Colonic mucosa (tissue), 4 donors: ENCODE results near the gene SFR1. TPM values are rescaled to one million over a fixed set of nuclear protein-coding genes. Genes with fewer than 3 reads are reported as not detected.

Experiments
- DNase-seq: peaks from one replicate; pipeline ENCODE4 v3.0.0-alpha.2; 2020
- H3K27ac ChIP-seq: fragments of 200-600 bp; one replicate; pipeline ENCODE4 v1.8.0; 2021
- H3K27me3 ChIP-seq: fragments of 200-600 bp; one replicate; pipeline ENCODE4 v1.8.0; 2021
- H3K36me3 ChIP-seq: fragments of 200-600 bp; one replicate; pipeline ENCODE4 v1.8.0; 2021
- H3K4me1 ChIP-seq: fragments of 200-600 bp; one replicate; pipeline ENCODE4 v1.8.0; 2021; ENCODE audit warnings: mild to moderate bottlenecking
- H3K4me3 ChIP-seq: fragments of 200-600 bp; one replicate; pipeline ENCODE4 v1.8.0; 2021
- H3K9ac ChIP-seq, 2 donors: one replicate each; pipeline ENCODE4 v1.7.0; 2013; ENCODE audit warnings: control low read depth in 2 of 2, low read depth in 2 of 2, low read length in 2 of 2
- H3K9me3 ChIP-seq: fragments of 200-600 bp; one replicate; pipeline ENCODE4 v1.8.0; 2021
- intact Hi-C: fragments of 100-400 bp; cut with DNase I; formaldehyde crosslinking; loops from one replicate; pipeline ENCODE4 v1.14.1; 2022
- total RNA-seq, 2 donors: library from RNA; stranded (reverse); fragmentation: NEBNext Ultra II Directional in 1 of 2; extraction: Animal tissue kit (Norgen Biotek cat#: 25700) in 1 of 2; gene quantifications; one replicate each; pipeline ENCODE4 v1.2.1, GENCODE V29; 2021
- TF ChIP-seq, protein P1 (sequence below): fragments of 200-600 bp; IDR thresholded peaks from one replicate; pipeline ENCODE4 v1.8.0; 2022; ENCODE audit warnings: antibody characterized with exemption, mild to moderate bottlenecking
- donor health status: healthy.
- donor health status: DM: no; HTN: no; CAD: no.
- donor health status: DM: no; HTN: no; CAD: no.

Gene SFR1
- total RNA-seq, 2 donors from 2014 or later, result 6.8 to 8.0 TPM

DNA sequence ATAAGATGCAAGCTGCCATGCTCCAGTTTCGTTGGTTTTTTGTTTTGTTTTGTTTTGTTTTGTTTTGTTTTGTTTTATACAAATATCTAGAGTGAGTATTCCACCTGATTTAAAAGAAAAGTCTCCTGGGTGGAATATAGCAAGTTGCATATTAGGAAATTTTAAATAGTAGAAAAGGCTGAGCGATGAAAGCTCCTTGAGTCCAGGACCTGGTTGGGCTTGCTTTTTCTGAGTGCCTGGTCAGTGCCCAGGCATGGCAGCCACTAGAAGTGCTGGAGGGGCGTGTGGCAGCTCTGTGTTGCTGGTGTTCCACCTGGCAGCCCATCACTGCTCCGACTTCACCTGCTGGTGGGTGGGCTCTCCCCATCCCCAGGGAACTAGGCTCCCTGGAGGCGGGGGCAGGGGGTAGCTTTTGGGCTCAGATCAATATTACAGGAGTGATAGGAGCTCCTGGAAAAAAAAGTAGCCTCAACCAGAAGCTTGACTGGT, 44.3 kb upstream of the SFR1 start:
- Histone ChIP-seq H3K4me1 (no peaks in the 10 kb centered on the region), H3K27me3 (no peaks in the 10 kb centered on the region), H3K36me3 (no peaks in the 10 kb centered on the region), H3K27ac (no peak overlapping the region), H3K9me3 (no peaks in the 10 kb centered on the region), H3K4me3 (no peak overlapping the region), H3K9ac (no peak overlapping the region)
- TF ChIP-seq, protein P1, sequence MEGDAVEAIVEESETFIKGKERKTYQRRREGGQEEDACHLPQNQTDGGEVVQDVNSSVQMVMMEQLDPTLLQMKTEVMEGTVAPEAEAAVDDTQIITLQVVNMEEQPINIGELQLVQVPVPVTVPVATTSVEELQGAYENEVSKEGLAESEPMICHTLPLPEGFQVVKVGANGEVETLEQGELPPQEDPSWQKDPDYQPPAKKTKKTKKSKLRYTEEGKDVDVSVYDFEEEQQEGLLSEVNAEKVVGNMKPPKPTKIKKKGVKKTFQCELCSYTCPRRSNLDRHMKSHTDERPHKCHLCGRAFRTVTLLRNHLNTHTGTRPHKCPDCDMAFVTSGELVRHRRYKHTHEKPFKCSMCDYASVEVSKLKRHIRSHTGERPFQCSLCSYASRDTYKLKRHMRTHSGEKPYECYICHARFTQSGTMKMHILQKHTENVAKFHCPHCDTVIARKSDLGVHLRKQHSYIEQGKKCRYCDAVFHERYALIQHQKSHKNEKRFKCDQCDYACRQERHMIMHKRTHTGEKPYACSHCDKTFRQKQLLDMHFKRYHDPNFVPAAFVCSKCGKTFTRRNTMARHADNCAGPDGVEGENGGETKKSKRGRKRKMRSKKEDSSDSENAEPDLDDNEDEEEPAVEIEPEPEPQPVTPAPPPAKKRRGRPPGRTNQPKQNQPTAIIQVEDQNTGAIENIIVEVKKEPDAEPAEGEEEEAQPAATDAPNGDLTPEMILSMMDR, result no peak
- no peak for DNase-seq
- intact Hi-C loops, result no loop called here

DNA sequence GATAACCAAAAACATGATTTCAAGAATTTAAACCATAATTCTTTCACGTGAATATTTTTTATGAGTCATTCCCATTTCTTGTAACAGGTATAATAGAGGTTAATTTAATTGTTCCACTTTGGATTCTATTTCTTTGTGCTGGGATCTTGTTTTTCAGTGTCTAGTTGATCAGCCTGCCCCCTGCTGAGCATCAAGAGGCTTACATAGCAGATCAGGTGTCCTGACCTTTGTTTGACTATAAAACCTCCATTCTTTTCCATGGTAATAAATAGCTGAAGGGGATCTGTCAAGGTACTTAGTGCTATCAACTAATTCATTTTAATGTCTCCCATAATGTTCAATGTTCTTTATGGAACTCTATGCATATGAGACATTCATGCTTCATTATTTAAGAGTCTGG, 41.2 kb upstream of the SFR1 start:
- Histone ChIP-seq H3K27me3 (no peaks in the 10 kb centered on the region), H3K4me3 (no peak overlapping the region), H3K27ac (no peak overlapping the region), H3K9ac (no peak overlapping the region), H3K9me3 (no peaks in the 10 kb centered on the region), H3K4me1 (no peaks in the 10 kb centered on the region), H3K36me3 (no peaks in the 10 kb centered on the region)
- TF ChIP-seq, protein P1, result peak; percentile 46
- DNase-seq, result no peak
- intact Hi-C loops, result no loop called here

DNA sequence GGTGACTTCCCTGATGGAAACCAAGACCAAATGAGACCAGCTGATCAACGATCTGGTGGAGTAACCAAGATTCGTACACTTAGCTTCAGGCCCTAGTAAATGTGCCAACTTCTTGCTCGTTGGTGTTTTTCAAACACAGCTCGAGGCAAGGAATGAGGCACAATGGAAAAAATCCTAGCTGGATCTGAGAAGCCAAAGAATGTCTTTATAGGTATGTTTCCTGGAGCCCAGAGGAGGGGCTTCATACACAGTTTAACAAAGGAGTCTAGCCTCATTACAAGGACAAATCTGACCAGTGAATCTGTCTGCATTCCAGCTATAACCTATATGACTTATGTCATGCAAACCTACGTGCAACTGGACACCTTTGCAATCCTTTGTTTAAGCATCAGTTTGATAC, 40.0 kb upstream of the SFR1 start:
- Histone ChIP-seq H3K27ac (no peak overlapping the region), H3K36me3 (no peaks in the 10 kb centered on the region), H3K4me1 (no peaks in the 10 kb centered on the region), H3K9ac (no peak overlapping the region), H3K27me3 (no peaks in the 10 kb centered on the region), H3K4me3 (no peak overlapping the region), H3K9me3 (no peaks in the 10 kb centered on the region)
- intact Hi-C loops, result no loop called here
- no peak for DNase-seq
- TF ChIP-seq, protein P1, result no peak

DNA sequence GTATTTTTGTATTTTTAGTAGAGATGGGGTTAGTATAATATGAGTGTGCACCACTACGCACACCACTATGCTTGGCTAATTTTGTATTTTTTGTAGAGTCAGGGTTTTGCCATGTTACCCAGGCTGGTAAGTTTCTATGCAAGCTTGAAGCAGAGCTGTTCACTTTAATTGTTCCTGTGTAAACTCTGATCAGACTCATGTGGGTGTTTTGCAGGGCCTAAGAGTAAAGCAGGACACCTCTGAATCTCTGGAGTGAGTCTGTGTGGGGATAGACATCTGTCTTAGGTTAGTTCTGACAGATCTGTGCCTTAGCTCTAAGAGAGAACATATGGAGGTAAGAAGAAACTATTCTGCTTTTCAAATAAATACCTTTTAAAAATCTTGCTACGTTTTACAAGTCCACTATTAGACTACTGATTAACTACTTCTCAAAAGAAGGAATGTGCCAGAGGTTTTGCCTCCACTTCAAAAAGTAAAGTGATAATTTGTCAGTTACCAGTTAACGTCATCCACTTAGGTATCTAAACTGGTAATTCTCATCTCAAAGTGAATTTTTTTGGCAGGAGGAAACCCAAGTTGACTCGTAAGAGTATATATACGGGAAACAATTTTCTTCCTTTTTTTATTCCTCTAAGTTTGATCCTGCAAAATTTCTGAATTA, 37.4 kb upstream of the SFR1 start:
- Histone ChIP-seq H3K4me3 (peak overlapping the region; percentile 4), H3K9ac (peak overlapping the region in 1 of 2 donors; percentile 58)

DNA sequence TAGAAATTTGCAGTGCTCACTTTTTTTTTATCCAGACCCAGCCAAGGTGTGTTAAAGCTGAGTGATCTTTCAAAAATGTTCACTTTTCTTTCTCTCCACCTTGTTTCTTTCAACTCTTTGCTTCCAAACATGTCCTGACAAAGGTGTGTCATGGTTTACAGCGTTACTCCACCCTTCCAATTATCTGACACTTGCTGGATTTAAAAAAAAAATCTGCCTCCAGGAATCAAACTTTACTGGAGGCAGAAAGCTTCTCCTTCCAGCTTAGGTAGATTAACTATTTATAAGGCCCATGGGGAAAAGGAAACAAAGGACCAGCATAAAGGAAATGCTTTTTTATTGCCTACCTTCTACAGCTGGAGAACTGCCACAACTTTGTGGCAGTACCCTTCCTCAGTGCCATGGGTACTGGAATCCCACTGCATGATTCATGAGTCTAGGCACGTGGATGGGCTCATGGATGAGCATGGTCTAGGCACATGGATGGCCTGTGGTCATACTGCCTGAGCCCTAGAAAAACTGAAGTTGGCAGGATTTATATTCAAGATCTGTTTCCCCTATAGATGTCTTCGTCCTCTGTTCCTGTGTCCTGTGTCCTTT, 36.1 kb upstream of the SFR1 start, which contains the start of gene COL17A1:
TSS of gene COL17A1 (minus strand) at position 80 of the 600 bp plus-strand sequence. CDS start 5,207 bp downstream, outside the sequence.
- H3K36me3 ChIP-seq, result no peaks in the 10 kb centered on the region
- peak; percentile 32 for DNase-seq
- no peaks in the 10 kb centered on the region for H3K9me3 ChIP-seq
- peak within 1 kb of the TSS; percentile 64 for H3K27ac ChIP-seq
- H3K4me1 ChIP-seq, result no peaks in the 10 kb centered on the region
- intact Hi-C loops, result no loop called here
- H3K27me3 ChIP-seq, result no peaks in the 10 kb centered on the region
- H3K9ac ChIP-seq, result peak within 1 kb of the TSS in 1 of 2 donors; percentile 58
- peak within 1 kb of the TSS; percentile 4 for H3K4me3 ChIP-seq
- TF ChIP-seq, protein P1, result no peak

More for the DNA sequence above, 37.4 kb upstream of the SFR1 start:
- peak overlapping the region; percentile 64 for H3K27ac ChIP-seq
- no peaks in the 10 kb centered on the region for H3K27me3 ChIP-seq
- no peaks in the 10 kb centered on the region for H3K4me1 ChIP-seq
- no peaks in the 10 kb centered on the region for H3K36me3 ChIP-seq
- intact Hi-C loops, result no loop called here
- TF ChIP-seq, protein P1, result no peak
- no peak for DNase-seq
- H3K9me3 ChIP-seq, result no peaks in the 10 kb centered on the region
